ENCODE data around the gene CLMN. TPM values are rescaled to one million over a fixed set of nuclear protein-coding genes. Genes with fewer than 3 reads are reported as not detected.
A peak's percentile ranks its signal among the peaks of the same experiment; 100 is the strongest.

The CLMN gene
- total and polyA plus RNA-seq, 9 of the 15 experiments (the other 6 are each of a cell fraction or from before 2014, with no cell fraction given): 0.01 to 0.18 (median 0.07) TPM; not detected in 4

DNA sequence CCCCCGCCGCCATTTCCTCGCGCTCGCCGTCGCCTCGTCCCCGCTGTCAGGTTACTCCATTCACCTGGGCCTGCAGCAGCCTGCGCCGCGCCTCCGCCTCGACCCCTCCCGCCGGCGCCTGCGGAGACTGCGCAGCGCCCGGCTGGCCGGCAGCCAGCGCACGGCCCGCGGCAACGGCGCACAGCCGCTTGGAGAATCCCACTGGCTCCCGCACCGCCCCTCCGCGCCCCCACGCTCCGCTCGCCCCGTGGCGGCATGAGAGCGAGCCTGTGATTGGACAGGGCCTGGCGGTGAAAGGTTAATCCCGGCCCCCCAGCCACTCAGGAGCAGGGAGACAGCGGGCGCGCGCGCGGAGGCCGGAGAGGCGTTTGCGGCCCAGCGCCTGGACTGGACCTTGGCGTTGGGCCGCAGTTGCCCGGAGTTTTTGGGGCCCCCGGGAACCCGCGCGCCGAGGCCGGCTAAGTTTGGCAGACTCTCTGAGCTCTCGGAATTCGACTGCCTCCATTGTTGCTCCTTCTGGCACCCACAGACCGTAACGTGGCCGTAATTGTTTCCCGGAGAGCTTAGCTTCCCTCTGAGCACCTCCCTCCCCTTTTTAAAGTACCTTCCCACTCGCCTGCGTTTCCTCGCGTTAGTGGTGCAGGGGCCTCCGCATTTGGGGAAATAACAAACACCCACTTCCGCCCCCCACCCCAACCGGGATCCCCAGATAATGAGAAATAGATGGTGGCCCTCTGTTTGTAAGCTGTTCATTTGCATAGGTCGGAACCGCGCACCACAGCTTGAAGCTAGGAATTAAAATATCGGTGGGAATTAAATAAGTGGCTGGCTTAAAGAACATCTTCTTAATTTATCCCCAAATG, 162.2 kb downstream of the CLMN start, which contains the start of gene DICER1 (continued):
- TF ChIP-seq, protein P1, sequence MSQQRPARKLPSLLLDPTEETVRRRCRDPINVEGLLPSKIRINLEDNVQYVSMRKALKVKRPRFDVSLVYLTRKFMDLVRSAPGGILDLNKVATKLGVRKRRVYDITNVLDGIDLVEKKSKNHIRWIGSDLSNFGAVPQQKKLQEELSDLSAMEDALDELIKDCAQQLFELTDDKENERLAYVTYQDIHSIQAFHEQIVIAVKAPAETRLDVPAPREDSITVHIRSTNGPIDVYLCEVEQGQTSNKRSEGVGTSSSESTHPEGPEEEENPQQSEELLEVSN (IDR thresholded peaks at IDR 0.05; ENCODE audit: borderline replicate concordance in 1 of 2, extremely low read depth in 1 of 2, insufficient read depth in 1 of 2, insufficient read length in 1 of 2, low read depth in 1 of 2, low read length in 1 of 2, poor library complexity in 1 of 2, severe bottlenecking in 1 of 2): peak; percentile 8 to 54
- TF ChIP-seq NR2C1 (IDR thresholded peaks at IDR 0.05) (no peak), NR2C1 (tag; IDR thresholded peaks at IDR 0.05) (0 out of 2 replicates have a peak, but pooled peaks have one; percentile 17), PTBP1 (IDR thresholded peaks at IDR 0.05; ENCODE audit: low read depth, low read length) (peak; percentile 84; the same call in 1 of the 2 replicates), CHD2 (IDR thresholded peaks at IDR 0.05; ENCODE audit: low read depth, low read length) (0 out of 2 replicates have a peak, but pooled peaks have one; percentile 28), CREB1 (IDR thresholded peaks at IDR 0.05) (0 out of 2 replicates have a peak, but pooled peaks have one; percentile 4), CREB1 (CRISPR knock-in tag; IDR thresholded peaks at IDR 0.05) (peak; percentile 48; the same call in 1 of the 2 replicates), HDAC3 (IDR thresholded peaks at IDR 0.05; ENCODE audit: borderline replicate concordance, partially characterized antibody) (peak; percentile 99), CTBP1 (IDR thresholded peaks at IDR 0.05; ENCODE audit: borderline replicate concordance) (peak; percentile 92), HNRNPL (IDR thresholded peaks at IDR 0.05; ENCODE audit: low read depth, low read length) (peak; percentile 73; the same call in 1 of the 2 replicates), BRD4 (IDR thresholded peaks at IDR 0.05) (peak; percentile 64; the same call in 1 of the 2 replicates), MAZ (CRISPR knock-in tag; conservative IDR thresholded peaks at IDR 0.05 in 1 of 2, IDR thresholded peaks at IDR 0.05 in 1 of 2) (peak; percentile 97 to 98), RBM22 (IDR thresholded peaks at IDR 0.05; ENCODE audit: low read depth, low read length, poor library complexity, severe bottlenecking) (peak; percentile 33), SPI1 (IDR thresholded peaks at IDR 0.05; ENCODE audit: borderline replicate concordance, low read depth, low read length) (0 out of 2 replicates have a peak, but pooled peaks have one; percentile 29), GTF2A2 (tag; IDR thresholded peaks at IDR 0.05) (no peak), MBD2 (IDR thresholded peaks at IDR 0.05; ENCODE audit: borderline replicate concordance, low read depth) (peak; percentile 86), GATAD2B (IDR thresholded peaks at IDR 0.05; ENCODE audit: borderline replicate concordance) (no peak), PHF20 (IDR thresholded peaks at IDR 0.05; ENCODE audit: partially characterized antibody) (peak; percentile 81), ZZZ3 (IDR thresholded peaks at IDR 0.05) (0 out of 2 replicates have a peak, but pooled peaks have one; percentile 50), KDM5B (IDR thresholded peaks at IDR 0.05; ENCODE audit: insufficient replicate concordance, low read depth, low read length) (peak; percentile 53)
- TF ChIP-seq, protein P2, sequence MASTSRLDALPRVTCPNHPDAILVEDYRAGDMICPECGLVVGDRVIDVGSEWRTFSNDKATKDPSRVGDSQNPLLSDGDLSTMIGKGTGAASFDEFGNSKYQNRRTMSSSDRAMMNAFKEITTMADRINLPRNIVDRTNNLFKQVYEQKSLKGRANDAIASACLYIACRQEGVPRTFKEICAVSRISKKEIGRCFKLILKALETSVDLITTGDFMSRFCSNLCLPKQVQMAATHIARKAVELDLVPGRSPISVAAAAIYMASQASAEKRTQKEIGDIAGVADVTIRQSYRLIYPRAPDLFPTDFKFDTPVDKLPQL (IDR thresholded peaks at IDR 0.05; ENCODE audit: extremely low read depth, insufficient read length): peak; percentile 59
- TF ChIP-seq, protein P3, sequence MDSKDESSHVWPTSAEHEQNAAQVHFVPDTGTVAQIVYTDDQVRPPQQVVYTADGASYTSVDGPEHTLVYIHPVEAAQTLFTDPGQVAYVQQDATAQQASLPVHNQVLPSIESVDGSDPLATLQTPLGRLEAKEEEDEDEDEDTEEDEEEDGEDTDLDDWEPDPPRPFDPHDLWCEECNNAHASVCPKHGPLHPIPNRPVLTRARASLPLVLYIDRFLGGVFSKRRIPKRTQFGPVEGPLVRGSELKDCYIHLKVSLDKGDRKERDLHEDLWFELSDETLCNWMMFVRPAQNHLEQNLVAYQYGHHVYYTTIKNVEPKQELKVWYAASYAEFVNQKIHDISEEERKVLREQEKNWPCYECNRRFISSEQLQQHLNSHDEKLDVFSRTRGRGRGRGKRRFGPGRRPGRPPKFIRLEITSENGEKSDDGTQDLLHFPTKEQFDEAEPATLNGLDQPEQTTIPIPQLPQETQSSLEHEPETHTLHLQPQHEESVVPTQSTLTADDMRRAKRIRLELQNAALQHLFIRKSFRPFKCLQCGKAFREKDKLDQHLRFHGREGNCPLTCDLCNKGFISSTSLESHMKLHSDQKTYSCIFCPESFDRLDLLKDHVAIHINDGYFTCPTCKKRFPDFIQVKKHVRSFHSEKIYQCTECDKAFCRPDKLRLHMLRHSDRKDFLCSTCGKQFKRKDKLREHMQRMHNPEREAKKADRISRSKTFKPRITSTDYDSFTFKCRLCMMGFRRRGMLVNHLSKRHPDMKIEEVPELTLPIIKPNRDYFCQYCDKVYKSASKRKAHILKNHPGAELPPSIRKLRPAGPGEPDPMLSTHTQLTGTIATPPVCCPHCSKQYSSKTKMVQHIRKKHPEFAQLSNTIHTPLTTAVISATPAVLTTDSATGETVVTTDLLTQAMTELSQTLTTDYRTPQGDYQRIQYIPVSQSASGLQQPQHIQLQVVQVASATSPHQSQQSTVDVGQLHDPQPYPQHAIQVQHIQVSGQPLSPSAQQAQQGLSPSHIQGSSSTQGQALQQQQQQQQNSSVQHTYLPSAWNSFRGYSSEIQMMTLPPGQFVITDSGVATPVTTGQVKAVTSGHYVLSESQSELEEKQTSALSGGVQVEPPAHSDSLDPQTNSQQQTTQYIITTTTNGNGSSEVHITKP (IDR thresholded peaks at IDR 0.05; ENCODE audit: partially characterized antibody): peak; percentile 93

Data from K562 (cell line).